Measurements from ENCODE around the gene CRCP.
A peak's percentile ranks its signal among the peaks of the same experiment; 100 is the strongest.
"Not testable (repeated sequence)": the region's sequence is repeated elsewhere in the genome, so short reads cannot be mapped to it uniquely, and the experiment has no call there.

Gene CRCP

GRCh38 chr7:66114743-66115649, at the start of gene CRCP:
CRCP (plus strand) TSS chr7:66114847; CDS start chr7:66114963, 116 bp downstream.
- DNase-seq (ENCODE audit: low read depth) = peak; percentile 34
- TF ChIP-seq CTCF (conservative IDR thresholded peaks at IDR 0.05; ENCODE audit: low read depth, low read length) = peak; percentile 57
- H3K4me3 ChIP-seq (ENCODE audit: low read length) = peak within 1 kb of the TSS; percentile 83

DNA sequence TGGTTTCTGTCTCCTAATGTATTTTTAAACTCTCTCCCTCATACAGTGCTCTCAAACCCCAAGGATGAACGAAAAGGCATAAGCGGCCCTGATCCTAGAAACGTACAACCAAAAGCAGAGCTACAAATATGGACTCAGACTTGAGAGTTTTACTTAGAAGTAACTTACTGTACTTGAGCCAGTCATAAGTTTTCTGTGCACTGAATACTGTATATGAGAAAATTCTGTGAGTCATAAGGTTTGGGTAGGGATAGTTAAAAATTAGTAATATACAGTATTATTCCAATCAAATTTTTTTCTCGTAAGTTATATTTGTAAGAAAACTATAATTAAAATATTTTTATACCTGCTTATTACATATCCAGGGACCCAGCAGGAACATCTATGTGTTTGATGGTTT, 44.9 kb upstream of the CRCP start:
- H3K4me3 ChIP-seq (ENCODE audit: low read length) = no peak overlapping the region
- no peak for TF ChIP-seq CTCF (conservative IDR thresholded peaks at IDR 0.05; ENCODE audit: low read depth, low read length)
- DNase-seq (ENCODE audit: low read depth) = no peak

GRCh38 chr7:66070222-66070621, 44.4 kb upstream of the CRCP start:
- no peak overlapping the region for H3K4me3 ChIP-seq (ENCODE audit: low read length)
- TF ChIP-seq CTCF (conservative IDR thresholded peaks at IDR 0.05; ENCODE audit: low read depth, low read length) = no peak
- no peak for DNase-seq (ENCODE audit: low read depth)

DNA sequence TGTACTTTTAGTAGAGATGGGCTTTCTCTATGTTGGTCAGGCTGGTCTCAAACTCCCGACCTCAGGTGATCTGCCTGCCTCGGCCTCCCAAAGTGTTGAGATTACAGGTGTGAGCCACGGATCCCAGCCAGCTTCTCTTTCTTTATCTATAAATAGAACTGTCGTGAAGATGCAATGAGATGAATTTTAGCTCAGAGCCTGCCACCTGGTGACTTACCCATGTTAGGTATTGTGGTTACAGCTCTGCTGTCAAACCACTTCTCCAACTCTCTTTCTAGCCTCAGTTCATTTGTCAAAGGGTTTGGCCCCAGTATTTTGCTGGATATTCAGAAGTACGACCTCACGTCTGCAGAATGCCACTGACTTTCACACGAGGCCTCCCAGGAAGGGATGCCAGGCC, 42.4 kb upstream of the CRCP start:
- H3K4me3 ChIP-seq (ENCODE audit: low read length); DNase-seq (ENCODE audit: low read depth): not testable (repeated sequence)

- peak within 1 kb of the TSS; percentile 88 for H3K4me3 ChIP-seq (ENCODE audit: low read length)
- TF ChIP-seq CTCF (conservative IDR thresholded peaks at IDR 0.05; ENCODE audit: low read depth, low read length) = no peak
- DNase-seq (ENCODE audit: low read depth) = peak; percentile 56
Observed at GRCh38 chr7:66075590-66076461, 38.8 kb upstream of the CRCP start, which contains the start of gene ASL. ASL (plus strand) TSS chr7:66075819; CDS start chr7:66076082, 263 bp downstream.

DNA sequence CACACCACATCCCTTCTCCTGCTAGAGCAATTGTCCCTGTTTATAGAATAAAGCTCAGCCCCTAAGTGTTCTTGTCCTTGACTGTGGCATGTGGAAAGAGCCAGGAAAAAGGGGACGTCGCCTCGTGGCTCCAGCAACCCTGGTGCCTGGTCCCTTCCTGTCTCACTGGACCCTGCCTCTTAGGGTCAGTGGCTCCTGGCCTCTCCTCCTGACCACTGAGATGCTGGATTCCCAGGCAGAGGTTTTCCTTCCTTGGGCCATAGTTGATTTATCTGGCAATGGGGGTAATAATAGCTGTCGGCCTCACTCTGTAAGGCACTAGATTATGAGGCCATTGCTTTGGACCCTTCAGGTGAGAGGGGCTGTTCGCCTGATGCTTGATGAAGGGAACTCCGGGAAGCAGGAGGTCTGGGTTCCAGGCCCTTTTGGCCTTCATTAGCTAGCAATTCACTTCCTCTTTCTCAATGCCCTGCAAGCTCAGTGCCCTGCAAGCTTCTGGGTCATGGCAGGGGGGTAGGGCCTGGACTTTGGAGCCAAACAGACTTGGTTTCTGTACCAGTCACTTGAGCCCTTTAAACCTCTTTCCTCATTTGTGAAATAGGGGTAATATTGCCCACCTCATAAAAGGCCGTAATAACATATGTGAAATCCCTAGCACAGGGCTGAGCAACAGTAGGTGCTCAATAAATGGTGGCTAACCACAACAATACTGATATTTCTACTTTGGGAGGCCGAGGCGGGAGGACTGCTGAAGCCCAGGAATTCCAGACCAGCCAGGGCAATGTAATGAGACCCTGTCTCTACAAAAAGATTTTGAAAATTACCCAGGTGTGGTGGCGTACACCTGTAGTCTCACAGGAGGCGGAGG, 38.0 kb upstream of the CRCP start:
- no peak for DNase-seq (ENCODE audit: low read depth)
- TF ChIP-seq CTCF (conservative IDR thresholded peaks at IDR 0.05; ENCODE audit: low read depth, low read length) = no peak
- peak overlapping the region; percentile 88 for H3K4me3 ChIP-seq (ENCODE audit: low read length)

Measured in retinal pigment epithelial cell (primary cell).